Skeletal muscle tissue (tissue), 2 donors: Measurements from ENCODE around the gene KRTAP4-1. TPM values are rescaled to one million over a fixed set of nuclear protein-coding genes. Genes with fewer than 3 reads are reported as not detected.

Source experiments
- small RNA-seq: library from RNA; depleted of rRNA; stranded (forward); fragments of <200 nt; gene quantifications from one replicate; pipeline ENCODE3, GENCODE V24; 2014
- total RNA-seq: library from RNA; depleted of rRNA; stranded (reverse); fragments of >200 nt; gene quantifications from one replicate; pipeline ENCODE4 v1.2.3, GENCODE V29; 2014

KRTAP4-1 gene
- total RNA-seq, 1 donor from 2014 or later, result not detected

Small RNAs within 50 kb of the gene (small RNA-seq; reads per million reads assigned to genes)
- gene KRTAP4-17P, result not detected

Other genes starting within 250 kb of the KRTAP4-1 start
- 0.52 TPM for gene KRT23, start 247.3 kb downstream of the KRTAP4-1 start, total RNA-seq
- 3.1 TPM for gene KRT39, start 218.0 kb downstream of the KRTAP4-1 start, total RNA-seq
- 6.3 TPM for gene KRT40, start 200.6 kb downstream of the KRTAP4-1 start, total RNA-seq
- not detected for gene KRTAP3-3, start 190.7 kb downstream of the KRTAP4-1 start, total RNA-seq
- gene KRTAP3-2, start 185.0 kb downstream of the KRTAP4-1 start, total RNA-seq, result not detected
- not detected for gene KRTAP3-1, start 175.8 kb downstream of the KRTAP4-1 start, total RNA-seq
- gene KRTAP1-5, start 157.7 kb downstream of the KRTAP4-1 start, total RNA-seq, result not detected
- not detected for gene KRTAP1-4, start 154.7 kb downstream of the KRTAP4-1 start, total RNA-seq
- not detected for gene KRTAP1-3, start 150.0 kb downstream of the KRTAP4-1 start, total RNA-seq
- gene KRTAP1-1, start 143.5 kb downstream of the KRTAP4-1 start, total RNA-seq, result not detected
- not detected for gene KRTAP2-1, start 137.6 kb downstream of the KRTAP4-1 start, total RNA-seq
- not detected for gene KRTAP2-2, start 129.7 kb downstream of the KRTAP4-1 start, total RNA-seq
- not detected for gene KRTAP2-3, start 124.8 kb downstream of the KRTAP4-1 start, total RNA-seq
- gene KRTAP2-4, start 119.0 kb downstream of the KRTAP4-1 start, total RNA-seq, result not detected
- gene KRTAP4-7, start 100.8 kb downstream of the KRTAP4-1 start, total RNA-seq, result not detected
- not detected for gene KRTAP4-8, start 86.8 kb downstream of the KRTAP4-1 start, total RNA-seq
- not detected for gene KRTAP4-16, start 82.7 kb downstream of the KRTAP4-1 start, total RNA-seq
- gene KRTAP4-9, start 79.5 kb downstream of the KRTAP4-1 start, total RNA-seq, result not detected
- gene KRTAP4-11, start 66.5 kb downstream of the KRTAP4-1 start, total RNA-seq, result not detected
- gene KRTAP4-12, start 60.7 kb downstream of the KRTAP4-1 start, total RNA-seq, result not detected
- not detected for gene KRTAP4-6, start 44.4 kb downstream of the KRTAP4-1 start, total RNA-seq
- gene KRTAP4-5, start 35.1 kb downstream of the KRTAP4-1 start, total RNA-seq, result not detected
- not detected for gene KRTAP4-4, start 24.2 kb downstream of the KRTAP4-1 start, total RNA-seq
- gene KRTAP4-3, start 16.7 kb downstream of the KRTAP4-1 start, total RNA-seq, result not detected
- gene KRTAP4-2, start 6.7 kb downstream of the KRTAP4-1 start, total RNA-seq, result not detected
- not detected for gene KRTAP9-1, start 5.0 kb upstream of the KRTAP4-1 start, total RNA-seq
- gene KRTAP9-2, start 41.7 kb upstream of the KRTAP4-1 start, total RNA-seq, result not detected
- not detected for gene KRTAP9-3, start 47.5 kb upstream of the KRTAP4-1 start, total RNA-seq
- not detected for gene KRTAP9-8, start 53.1 kb upstream of the KRTAP4-1 start, total RNA-seq
- gene KRTAP9-4, start 64.8 kb upstream of the KRTAP4-1 start, total RNA-seq, result not detected
- gene KRTAP9-9, start 70.5 kb upstream of the KRTAP4-1 start, total RNA-seq, result not detected
- not detected for gene KRTAP9-6, start 80.5 kb upstream of the KRTAP4-1 start, total RNA-seq
- not detected for gene KRTAP9-7, start 90.8 kb upstream of the KRTAP4-1 start, total RNA-seq
- not detected for gene KRTAP29-1, start 117.9 kb upstream of the KRTAP4-1 start, total RNA-seq
- gene KRTAP16-1, start 124.4 kb upstream of the KRTAP4-1 start, total RNA-seq, result not detected
- not detected for gene KRTAP17-1, start 130.8 kb upstream of the KRTAP4-1 start, total RNA-seq
- not detected for gene KRT33A, start 165.9 kb upstream of the KRTAP4-1 start, total RNA-seq
- gene KRT33B, start 184.9 kb upstream of the KRTAP4-1 start, total RNA-seq, result not detected
- not detected for gene KRT34, start 197.4 kb upstream of the KRTAP4-1 start, total RNA-seq
- gene KRT31, start 212.7 kb upstream of the KRTAP4-1 start, total RNA-seq, result 3.1 TPM
- gene KRT37, start 239.7 kb upstream of the KRTAP4-1 start, total RNA-seq, result not detected